HFF-Myc (cell line): ENCODE results near the gene PHLDA3.

Experiments used
- DNase-seq: peaks from one replicate; pipeline ENCODE4 v3.0.0-alpha.2; 2011; ENCODE audit warnings: low read depth; ENCODE audit errors: extremely low read depth
- H3K4me3 ChIP-seq: replicated peaks from 2 replicates; pipeline ENCODE4 v1.5.1; 2011; ENCODE audit warnings: low read depth, mild to moderate bottlenecking, control low read depth, low read length
- CTCF ChIP-seq: IDR thresholded peaks from 2 replicates; pipeline ENCODE4 v1.5.1; 2012; ENCODE audit warnings: mild to moderate bottlenecking, low read depth, low read length, control low read depth; ENCODE audit errors: missing control alignments

PHLDA3 gene

DNA sequence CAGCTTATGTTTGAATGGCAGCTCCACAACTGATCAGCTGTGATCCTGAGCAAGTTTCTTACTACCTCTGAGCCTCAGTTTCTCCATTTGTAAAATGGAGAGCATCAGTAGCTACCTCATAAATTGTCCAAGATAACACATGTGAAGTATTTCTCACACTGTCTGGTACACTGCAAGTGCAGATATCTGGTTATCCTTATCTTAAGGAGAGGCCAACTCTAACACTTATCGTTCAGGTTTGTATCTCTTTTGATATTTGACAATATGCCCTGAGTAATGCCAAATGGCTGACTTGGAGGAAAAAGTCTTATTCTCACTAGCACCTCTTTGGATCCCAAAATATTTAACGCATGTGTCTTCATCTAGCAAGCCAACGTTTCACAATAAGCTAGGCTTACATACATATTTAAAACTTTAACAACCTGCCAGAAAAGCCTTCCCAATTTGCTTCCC is 35.2 kb upstream of the PHLDA3 start:
- no peak for TF ChIP-seq CTCF
- H3K4me3 ChIP-seq: peak overlapping the region; percentile 11; the same call in 1 of the 2 replicates
- DNase-seq: no peak

- H3K4me3 ChIP-seq: peak overlapping the region; percentile 19
- no peak for TF ChIP-seq CTCF
- DNase-seq: peak; percentile 96
Observed at GRCh38 chr1:201503397-201504176, 34.6 kb upstream of the PHLDA3 start.

GRCh38 chr1:201502511-201502857 is 33.5 kb upstream of the PHLDA3 start:
- no peak for TF ChIP-seq CTCF
- DNase-seq: no peak
- no peak overlapping the region for H3K4me3 ChIP-seq

DNA sequence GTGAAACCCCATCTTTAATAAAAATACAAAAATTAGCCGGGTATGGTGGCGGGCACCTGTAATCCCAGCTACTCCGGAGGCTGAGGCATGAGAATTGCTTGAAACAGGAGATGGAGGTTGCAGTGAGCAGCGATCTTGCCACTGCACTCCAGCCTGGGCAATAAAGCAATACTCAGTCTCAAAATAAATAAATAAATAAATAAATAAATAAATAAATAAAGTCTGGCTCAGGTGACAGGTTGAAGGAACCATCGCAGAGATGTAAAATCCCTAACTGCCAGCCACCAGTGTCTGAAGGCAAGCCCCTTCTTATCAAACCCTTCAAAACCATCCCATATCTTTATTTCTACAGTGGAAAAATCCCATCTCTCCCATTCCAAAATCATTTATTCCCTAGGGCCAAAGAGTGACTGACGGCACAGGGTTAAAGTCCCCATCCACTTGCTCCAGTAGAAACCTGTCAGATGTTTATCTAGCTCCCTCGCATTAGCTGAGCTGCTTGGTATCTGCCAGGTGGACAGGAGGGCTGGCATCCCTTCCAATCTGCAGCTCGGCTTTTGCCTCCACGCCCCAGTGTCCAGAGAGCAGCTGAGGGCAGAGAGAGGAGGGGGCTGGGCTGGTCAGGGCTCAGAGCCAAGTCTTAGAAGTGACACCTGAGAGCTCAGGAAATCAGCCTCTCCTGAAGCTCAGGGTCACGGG is 33.0 kb upstream of the PHLDA3 start:
- DNase-seq: no peak
- no peak overlapping the region for H3K4me3 ChIP-seq
- no peak for TF ChIP-seq CTCF

GRCh38 chr1:201501144-201501543 is 32.2 kb upstream of the PHLDA3 start:
- DNase-seq: no peak
- no peak overlapping the region for H3K4me3 ChIP-seq
- no peak for TF ChIP-seq CTCF

GRCh38 chr1:201500670-201501120 is 31.7 kb upstream of the PHLDA3 start:
- H3K4me3 ChIP-seq: no peak overlapping the region
- no peak for DNase-seq
- no peak for TF ChIP-seq CTCF
